GM19035 (cell line): ENCODE data around the gene BCDIN3D.
"Not testable (repeated sequence)": the region's sequence is repeated elsewhere in the genome, so short reads cannot be mapped to it uniquely, and the experiment has no call there.

Experiments
- ATAC-seq: cut with Tn5 transposase; IDR thresholded peaks from one replicate; pipeline ENCODE4 v1.9.1; 2021; ENCODE audit not compliant: unreplicated experiment

Gene BCDIN3D

DNA sequence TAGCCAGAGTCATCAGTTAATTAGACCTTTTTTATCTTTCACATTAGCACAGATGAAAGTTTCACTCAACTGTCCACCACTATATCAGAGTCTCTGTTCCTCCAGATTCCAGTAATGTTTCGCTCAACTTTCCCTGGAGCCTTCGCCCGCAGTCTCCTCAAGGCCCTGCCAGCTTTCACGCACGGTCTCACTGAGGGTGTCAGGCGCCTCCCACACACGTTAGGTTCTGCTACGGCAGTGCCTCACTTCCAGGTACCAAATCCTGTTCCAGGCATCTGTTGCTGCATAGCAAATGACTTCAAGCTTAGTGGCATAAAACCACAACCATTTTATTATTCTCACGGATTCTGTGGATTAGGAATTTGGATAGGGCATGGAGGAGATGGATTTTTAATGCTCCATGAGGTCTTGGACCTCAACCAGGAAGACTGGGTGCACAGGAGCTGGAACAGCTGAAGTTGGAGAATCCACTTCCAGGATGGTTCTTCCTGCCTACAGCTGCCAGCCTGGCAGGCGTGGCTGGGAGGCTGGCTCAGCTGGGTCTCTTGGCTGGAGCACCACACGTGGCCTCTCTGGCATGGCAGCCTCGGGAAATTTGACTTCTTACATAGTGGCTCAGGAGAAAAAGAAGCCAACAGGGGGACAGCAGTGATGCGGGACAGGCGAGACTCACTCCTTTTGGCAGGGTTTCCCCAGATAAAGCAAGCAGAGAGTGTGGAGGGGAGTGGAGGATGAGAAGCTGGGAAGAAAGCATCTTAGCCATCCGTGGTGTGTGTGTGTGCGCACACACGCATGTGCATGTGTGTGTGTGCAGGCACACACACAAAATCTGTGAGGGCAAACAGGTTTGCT is 21.3 kb upstream of the BCDIN3D start:
- no peak for ATAC-seq

DNA sequence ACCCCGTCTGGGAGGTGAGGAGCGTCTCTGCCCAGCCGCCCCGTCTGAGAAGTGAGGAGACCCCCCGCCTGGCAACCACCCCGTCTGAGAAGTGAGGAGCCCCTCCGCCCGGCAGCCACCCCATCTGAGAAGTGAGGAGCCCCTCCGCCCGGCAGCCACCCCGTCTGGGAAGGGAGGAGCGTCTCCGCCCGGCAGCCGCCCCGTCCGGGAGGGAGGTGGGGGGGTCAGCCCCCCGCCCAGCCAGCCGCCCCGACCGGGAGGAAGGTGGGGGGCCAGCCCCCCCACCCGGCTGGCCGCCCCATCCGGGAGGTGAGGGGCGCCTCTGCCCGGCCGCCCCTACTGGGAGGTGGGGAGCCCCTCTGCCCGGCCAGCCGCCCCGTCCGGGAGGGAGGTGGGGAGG is 18.0 kb upstream of the BCDIN3D start:
- not testable (repeated sequence) for ATAC-seq

DNA sequence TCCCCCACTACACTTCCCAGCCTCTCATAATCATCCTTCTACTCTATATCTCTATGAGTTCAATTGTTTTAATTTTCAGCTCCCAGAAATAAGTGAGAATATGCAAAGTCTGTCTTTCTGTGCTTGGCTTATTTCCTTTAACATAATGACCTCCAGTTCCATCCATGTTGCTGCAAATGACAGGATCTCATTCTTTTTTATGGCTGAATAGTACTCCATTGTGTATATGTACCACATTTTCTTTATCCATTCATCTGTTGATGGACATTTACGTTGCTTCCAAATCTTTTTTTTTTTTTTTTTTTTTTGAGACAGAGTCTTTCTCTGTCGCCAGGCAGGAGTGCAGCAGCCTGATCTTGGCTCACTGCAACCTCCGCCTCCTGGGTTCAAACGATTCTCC is 13.0 kb upstream of the BCDIN3D start:
- ATAC-seq = not testable (repeated sequence)

DNA sequence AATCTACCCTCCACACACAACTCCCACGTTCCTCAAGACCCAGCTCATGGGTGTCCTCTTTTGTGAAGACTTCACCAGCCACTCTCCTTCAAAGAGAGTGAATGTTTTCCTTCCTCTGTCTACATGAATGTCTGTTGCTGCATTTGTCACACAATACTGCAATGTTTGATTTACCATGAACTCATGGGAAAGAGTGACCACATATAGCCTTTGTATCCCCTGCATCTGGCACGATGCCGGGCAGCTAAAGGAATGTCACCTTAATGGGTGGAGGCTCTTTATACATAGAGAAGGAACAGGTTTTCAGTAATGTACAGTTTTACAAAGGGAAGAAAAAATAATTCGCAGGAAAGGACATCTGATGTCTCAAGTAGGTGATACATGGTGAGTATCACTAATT is 12.1 kb upstream of the BCDIN3D start:
- ATAC-seq = no peak

DNA sequence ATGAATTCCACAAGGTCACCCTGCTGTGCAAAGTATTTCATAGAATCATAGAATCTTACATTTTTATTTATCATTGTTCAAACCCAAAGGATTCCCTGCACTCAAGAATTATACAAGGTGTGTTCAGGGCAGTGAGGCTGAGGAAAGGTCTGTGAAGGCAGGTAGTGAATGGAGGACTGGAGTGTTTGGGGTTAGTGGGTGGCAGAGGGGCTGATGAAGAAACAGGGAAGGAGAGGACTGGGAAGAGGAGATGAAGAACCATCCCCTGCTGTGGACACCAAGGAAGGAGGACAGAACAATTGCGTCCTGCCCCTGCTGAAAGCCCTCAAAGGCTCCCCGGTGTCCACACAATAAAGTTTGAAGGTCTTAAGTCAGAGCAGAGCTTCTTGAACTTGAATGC is 10.8 kb upstream of the BCDIN3D start:
- ATAC-seq = no peak

DNA sequence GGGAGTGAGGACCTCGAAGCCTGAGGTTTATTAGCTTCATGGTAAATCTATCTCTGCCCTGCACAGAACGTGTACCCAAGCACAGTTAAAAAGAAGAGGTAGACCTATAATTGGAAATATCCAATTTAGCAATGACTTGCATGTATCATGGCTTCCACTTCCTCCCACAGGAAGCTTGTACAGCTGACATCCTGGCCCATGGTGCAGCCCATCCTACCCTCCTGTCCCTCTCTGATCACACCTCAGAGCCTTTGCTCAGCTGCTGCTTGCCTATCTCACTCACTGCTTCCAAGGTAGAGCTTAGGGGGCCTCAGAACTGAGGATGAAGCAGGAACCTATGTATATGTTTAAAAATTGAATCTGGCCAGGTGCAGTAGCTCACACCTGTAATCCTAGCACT is 4.3 kb upstream of the BCDIN3D start:
- no peak for ATAC-seq

DNA sequence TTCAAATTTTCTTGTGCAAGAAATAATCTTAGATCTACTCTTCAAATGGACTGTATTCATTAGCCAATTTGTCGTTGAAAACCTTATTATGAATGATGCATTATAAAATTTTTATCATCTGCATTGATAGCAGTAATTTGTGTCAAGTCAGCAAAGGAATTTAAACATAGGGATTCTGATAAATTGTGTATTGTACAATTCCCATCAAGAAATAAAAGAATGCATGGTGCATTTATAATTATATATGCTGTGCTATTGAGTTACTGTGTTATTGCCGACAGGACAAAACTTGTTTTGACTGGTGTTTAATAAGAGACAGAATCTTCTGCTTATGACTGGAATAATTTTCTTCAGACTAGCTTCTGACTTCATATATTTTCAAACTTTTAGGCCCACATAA is 3.1 kb upstream of the BCDIN3D start:
- ATAC-seq = no peak

DNA sequence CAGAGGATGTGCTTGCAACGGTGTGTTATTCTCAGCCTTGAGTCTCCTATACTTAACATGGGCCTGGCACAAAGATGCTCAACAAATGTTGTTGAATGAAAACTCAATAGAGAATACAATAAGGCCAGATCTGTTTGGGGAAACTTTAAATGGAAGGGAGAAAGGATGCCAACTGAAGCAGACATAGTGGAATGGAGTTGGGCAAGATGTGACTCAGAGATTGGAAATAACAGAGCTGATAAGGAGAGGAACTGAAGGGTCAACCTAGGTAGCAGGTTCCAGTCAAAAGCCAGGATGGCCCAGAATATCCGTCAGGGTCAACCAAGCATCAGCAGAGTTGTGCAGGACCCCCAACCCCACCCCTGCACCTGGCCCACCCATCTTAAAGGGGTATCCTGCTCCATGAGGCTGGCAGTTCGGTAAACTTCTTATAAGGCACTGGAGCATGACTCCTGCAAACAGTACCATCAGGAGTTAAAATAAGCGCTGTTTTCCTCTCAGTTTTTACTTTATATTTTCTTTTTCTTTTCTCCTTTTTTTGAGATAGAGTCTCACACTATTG is 1.1 kb upstream of the BCDIN3D start:
- ATAC-seq = no peak

DNA sequence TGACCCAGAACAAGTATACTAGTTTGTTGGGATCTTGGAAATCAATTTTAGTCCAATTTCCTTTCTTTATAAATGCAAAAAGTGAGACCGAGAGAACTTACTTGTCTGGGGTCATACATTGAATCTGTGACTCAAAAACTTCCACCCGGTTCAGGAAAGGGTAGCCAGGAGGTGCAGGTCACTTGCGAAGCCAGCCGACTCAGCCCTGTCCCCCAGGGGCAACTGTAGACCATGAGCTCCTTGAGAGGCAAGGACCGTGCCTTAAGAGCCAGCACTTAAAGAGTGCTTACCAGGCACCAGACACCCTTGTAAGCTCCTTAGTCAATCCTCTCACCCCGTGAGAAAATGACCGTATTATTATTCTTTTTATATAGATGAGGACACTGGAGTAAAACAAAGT is 505 bp upstream of the BCDIN3D start:
- no peak for ATAC-seq

DNA sequence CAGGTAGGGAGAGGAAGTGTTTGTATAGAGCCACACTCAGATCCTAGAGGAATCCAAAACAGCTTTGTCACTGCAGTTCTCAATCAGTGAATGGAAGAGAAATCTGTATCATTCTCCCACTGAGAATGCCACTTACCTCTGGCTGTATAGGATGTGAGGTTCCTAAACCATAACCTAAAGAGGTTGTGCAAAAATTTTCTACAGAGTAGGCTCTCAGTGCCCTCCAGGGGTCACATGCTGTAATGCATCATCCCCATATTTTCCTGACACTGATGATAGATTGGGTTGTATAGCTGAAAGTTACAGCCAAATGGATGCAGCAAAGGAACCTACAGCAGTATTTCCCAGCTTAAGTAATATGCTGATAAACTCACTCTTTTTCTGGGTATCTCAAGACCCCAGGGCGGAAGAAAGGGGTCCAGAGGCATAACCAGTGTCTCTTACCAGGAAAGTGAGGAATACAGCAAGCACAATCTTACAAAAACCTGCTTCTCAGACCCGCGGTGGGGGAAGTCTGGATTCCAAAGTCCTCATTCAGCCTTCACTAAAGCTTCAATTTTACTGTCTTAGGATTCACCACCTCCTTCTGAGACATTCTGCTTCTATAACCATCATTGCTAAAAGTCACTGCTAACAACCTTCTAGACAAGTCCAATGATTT is 3.8 kb downstream of the BCDIN3D start:
- no peak for ATAC-seq

DNA sequence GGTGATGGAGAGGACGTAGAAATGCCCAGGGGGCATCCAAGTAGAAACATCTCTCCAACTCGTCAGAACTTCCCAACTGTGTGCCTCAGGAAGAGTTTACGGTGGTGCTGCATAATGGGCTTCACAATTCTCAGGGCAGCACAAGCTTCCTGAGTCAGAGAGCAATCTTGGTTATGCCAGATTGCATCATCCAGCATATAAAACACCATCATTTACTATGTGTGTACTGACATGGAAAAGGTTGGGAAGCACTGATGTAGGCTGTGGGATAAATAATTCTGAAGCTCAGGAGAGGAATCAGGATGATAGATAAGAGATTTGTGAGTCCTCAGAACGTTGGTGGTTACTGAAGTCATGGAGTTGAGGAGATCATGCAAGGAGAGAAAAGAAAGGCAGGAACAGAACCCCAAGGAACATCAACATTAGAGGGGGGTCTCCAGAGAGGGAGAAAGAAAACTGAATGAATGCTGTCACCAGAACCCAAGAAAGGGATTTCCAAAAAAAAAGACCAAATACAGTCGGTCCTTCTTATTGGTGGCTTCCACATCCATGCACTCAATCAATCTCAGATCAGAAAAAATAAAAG is 10.0 kb downstream of the BCDIN3D start:
- no peak for ATAC-seq

DNA sequence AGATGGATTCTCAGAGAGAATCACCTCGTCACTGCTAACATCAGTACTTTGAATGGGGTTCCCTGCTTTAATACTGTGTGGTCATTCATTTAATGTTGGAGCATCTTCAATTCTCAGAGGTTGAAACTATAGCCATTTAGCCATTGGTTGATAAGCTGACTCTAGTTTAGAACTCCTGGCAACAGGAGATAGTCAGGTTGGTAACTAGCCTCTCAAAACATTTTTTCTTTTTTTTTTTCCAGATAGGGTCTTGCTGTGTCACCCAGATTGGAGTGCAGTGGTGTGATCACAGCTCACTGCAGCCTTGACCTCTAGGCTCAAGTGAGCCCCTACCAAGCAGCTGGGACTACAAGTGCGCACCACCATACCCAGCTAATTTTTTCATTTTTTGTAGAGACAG is 11.2 kb downstream of the BCDIN3D start:
- ATAC-seq = no peak

DNA sequence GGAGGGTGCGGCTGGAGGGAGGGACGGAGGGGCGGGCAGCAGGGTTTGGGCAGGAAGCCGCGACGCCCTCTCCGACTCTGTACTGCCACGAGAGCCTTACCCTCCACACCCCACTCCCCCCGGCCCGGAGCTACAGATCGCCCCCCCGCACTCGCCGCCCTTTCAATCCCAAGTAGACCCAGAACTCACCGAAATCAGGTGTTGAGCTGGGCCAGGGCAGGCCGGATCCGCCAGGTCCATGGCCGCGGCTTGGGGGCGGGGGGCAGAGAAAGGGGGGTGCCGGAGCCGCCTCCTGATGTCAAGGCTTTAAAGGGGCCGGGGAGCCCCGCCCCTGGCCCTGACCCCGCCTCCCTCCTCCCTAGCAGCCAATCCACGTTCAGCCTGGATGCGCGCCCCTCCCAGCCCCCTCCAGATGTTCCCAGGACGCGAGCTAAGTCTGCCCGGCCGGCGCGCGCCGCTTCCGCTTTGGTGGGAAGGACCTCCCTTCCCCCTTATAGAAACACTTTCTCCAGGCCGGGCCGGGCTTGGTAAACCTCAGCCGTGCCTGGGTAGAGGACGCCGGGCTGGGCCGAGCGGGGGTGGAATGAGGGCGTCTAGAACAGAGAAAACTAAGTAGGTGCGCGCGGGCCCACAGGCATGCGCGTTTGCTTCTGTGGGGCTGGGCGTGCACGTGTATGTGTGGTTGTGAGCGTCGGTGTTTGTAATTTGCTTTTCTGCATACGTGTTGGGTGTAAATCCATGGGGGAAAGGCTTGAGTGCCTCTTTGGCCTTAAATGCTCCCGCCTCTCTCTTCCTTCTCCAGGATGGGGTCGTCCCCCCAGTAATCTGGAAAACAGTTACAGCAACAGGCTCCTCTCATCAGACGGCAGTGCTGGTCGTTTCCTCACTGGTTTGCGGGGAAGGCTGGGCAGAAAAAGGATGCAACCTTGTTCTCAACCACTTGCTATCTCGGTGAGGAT is 14.5 kb downstream of the BCDIN3D start, which contains the start of gene NCKAP5L:
TSS of gene NCKAP5L (minus strand) at position 281 of the 959 bp plus-strand sequence. CDS start 24,369 bp downstream, outside the sequence.
- ATAC-seq = peak; percentile 83

DNA sequence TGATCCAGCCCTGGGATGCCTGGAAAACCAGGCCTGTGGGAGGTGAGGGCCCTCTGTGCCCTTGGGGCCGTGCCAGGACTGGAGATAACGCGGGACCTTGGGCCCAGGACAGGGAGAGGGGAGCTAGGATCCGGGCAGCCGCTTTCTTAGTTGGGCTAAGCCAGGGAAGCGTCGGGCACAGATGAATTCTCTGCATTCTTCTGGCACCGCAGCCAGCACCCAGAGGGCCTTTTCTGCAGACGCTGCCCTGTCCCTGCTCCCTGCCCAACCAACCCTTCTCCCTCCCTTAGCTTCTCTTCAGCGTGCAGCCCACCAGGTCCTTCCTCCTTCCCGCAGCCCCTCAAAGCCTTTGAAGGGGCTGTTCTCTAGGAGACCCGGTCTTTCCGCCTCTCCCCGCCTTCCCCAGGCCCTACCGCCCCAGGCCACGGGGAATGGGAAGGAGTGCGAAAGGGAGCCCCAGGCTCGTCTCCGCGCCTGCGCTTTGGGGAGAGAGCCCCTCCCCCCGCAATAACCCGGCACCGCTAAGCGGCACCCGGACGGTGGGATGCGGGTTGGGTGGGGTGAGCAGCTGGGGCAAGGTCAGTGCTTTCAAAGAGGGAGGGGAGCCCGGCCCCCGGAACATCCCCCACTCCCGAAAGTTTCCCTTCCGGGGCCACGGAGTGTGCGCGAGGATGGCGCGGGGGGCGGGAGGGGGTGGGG is 15.4 kb downstream of the BCDIN3D start:
- peak; percentile 16 for ATAC-seq

DNA sequence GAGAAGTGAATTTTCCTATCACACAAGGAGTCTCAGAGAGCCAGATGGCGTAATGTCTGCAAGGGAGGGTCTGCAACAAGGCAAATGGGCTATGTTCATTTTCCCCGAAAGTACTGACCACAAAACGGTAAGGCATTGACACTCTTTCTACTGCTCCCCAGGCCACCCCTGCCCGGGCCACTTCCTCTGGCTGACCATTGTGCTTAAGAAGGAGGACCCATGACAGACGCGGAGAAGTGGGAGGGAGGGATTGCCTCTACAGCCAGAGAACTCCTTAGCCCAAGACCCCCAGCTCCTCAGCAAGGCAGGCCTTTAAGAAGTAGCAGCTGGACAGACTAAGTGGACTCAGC is 15.9 kb downstream of the BCDIN3D start:
- ATAC-seq = no peak

DNA sequence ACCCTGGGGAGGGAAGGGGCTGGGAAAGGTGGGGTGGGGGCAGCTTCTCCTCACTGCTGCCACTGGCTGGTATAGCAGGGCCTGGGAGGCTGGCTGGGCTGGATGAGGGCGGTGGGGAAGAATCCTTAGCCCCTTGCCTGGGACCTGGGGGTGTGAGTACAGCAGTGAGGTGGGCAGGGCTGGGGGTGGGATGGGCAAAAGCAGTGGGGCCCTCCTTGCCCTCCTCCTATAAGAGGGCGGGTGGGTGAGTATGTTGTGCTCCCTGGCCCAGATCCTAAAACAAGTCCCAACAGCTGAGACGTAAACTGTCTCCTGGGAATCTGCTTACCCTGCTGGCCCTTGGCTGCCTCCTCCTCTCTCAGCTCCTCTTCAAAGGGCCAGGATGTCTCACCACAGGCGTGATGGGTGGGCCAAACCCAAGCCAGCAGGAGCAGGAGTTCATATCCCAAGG is 16.9 kb downstream of the BCDIN3D start:
- ATAC-seq = no peak

DNA sequence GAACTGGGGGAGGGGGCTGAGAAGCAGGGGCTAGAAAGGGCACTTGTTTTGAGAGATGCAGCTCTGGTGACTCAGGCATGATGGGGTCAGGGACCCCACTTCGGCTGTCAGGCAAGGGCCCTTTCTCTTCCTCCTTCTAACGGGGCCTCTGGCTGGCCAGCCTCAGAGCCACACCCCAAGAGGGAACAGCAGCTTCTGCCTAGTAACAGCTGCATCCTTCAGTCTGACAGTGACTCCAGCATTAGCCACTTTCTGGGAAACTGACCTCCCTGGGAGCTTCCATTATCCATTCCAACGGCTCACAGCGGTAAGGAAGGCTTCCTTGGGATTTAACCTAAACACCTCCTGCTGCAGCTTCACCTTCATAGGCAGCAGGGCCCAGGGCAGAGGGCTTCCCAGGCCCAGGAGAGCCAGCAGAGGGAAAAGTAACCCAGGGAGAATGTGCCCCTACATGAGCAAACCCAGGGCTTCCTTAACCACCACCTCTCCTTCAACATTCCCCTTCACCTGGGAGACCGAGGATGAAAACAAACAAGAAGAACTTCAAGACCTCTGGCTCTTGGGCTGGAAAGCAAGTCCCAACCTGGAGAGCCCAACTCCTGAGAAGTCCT is 17.4 kb downstream of the BCDIN3D start:
- no peak for ATAC-seq

DNA sequence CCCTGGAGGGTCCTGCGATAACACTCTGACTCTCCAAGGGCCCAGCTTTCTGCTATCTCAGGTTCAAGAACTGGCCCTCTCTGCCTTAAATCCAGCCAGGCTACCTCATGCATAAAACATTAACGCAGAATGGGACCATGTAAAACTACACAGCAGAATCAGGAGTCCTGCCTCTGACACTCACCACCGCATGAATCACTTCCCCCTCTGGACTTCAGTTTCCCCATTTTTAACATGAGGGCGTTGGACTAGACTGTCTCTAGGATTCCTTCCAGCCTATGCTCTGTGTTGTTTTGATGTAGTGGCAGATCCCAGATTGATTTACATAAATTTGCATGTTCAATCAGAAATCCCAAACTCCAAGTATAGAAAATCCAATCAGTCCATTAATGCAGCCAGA is 18.0 kb downstream of the BCDIN3D start:
- ATAC-seq = no peak

DNA sequence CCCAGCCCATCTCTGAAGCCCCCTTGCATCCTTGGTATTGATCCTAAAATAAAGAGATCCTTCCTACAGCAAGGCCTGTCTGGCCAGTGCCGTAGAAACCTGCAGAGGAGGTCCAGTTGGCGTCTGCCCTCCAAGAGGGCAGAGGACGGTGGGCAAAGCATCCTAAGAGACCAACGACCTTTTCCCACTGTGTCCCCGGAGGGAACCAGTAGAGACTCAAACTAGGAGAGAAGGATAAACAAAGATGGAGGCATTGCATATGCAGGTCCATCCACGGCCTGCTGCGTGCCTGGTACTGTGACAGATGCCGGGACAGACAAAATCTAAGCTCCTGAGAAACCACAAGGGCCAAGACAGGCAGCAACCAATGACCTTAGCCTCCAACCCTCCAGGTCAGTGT is 18.5 kb downstream of the BCDIN3D start:
- no peak for ATAC-seq

DNA sequence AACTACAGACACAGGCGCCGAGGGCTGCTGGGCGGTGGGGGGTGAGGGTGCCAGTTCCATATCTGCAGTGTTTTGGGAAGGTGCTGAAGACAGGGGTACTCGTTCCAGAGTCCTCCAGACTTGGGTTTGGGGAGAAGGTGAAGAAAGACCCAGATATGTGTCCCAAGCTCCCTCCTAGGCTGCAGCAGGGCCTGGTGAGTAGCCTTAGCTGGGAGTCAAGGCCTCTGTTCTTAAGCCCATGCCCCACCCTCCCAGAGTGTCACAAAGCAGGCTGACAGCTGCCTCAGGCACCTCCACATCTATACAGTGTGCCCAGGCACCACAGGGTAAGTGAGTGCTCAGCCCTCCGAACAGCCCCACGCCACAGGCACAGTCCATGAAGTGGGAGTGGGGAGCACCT is 19.0 kb downstream of the BCDIN3D start:
- no peak for ATAC-seq
